Activated CD4-positive, alpha-beta T cell treated with anti-CD3 and anti-CD28 coated beads, Interleukin-2, amount 10 ng/mL, durations not matched to agents 24 days and 14 days (primary cell): ENCODE data around the gene GLYR1. TPM values are rescaled to one million over a fixed set of nuclear protein-coding genes. Genes with fewer than 3 reads are reported as not detected.
"Not testable (repeated sequence)": the region's sequence is repeated elsewhere in the genome, so short reads cannot be mapped to it uniquely, and the experiment has no call there.

Experiments used
- DNase-seq: peaks from one replicate; pipeline ENCODE4 v3.0.0; 2022
- H3K27ac Mint-ChIP-seq: one replicate; pipeline ENCODE4 v1.8.0; 2022; ENCODE audit warnings: mild to moderate bottlenecking, mixed read lengths
- H3K27me3 Mint-ChIP-seq: one replicate; pipeline ENCODE4 v1.8.0; 2022; ENCODE audit warnings: mixed read lengths
- H3K36me3 Mint-ChIP-seq: one replicate; pipeline ENCODE4 v1.8.0; 2022; ENCODE audit warnings: low read depth, mild to moderate bottlenecking, mixed read lengths
- H3K4me1 Mint-ChIP-seq: one replicate; pipeline ENCODE4 v1.8.0; 2021; ENCODE audit warnings: mixed read lengths
- H3K4me3 Mint-ChIP-seq: one replicate; pipeline ENCODE4 v1.8.0; 2022; ENCODE audit warnings: mild to moderate bottlenecking, moderate library complexity, mixed read lengths
- H3K9me3 Mint-ChIP-seq: one replicate; pipeline ENCODE4 v1.8.0; 2021; ENCODE audit warnings: mixed read lengths
- intact Hi-C: fragments of 100-400 bp; cut with micrococcal nuclease; formaldehyde crosslinking; loops from one replicate; pipeline ENCODE4 v1.15.1; 2023
- total RNA-seq: library from RNA; stranded (reverse); gene quantifications from 2 replicates; pipeline ENCODE4 v1.2.3, GENCODE V29; 2022

GLYR1 gene
- total RNA-seq, 1 donor from 2014 or later: 109 TPM

DNA sequence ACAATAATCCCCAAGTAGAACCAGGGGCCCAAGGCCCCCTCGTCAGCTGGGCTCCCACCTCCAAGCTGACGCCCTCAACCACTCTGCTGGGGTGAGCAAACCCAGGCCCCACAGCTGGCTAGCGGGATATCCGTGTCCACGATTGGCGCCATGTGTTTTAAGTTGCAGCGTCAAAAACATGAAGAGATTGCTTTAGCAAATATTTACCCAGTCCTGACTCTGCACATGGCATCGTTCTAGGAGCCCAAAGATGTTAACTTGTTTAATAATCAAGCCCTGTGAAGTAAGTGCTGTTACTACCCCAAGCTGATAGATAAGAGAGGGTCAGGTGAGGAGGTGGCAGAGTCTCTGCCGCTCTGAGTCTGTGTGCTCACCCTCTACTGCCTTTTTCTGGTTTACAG lies 58.6 kb downstream of the GLYR1 start:
- intact Hi-C loops: no loop called here
- Mint-ChIP-seq H3K9me3 (no peaks in the 10 kb centered on the region), H3K27me3 (peaks cover 1% of the 10 kb centered on the region)

GRCh38 chr16:4787627-4788482 lies 59.2 kb downstream of the GLYR1 start, which contains the start of gene SEPTIN12:
Gene SEPTIN12 (minus strand): TSS chr16:4788345. CDS start chr16:4787645, 700 bp downstream.
- Mint-ChIP-seq H3K36me3 (no peaks in the 10 kb centered on the region), H3K9me3 (no peaks in the 10 kb centered on the region), H3K27me3 (peaks cover 1% of the 10 kb centered on the region), H3K27ac (no peak within 1 kb of the TSS), H3K4me1 (peaks cover 4% of the 10 kb centered on the region), H3K4me3 (no peak within 1 kb of the TSS)
- no peak for DNase-seq
- intact Hi-C loops: no loop called here

More for the DNA sequence above, 58.6 kb downstream of the GLYR1 start:
- DNase-seq: no peak
- no peak overlapping the region for H3K4me3 Mint-ChIP-seq
- no peaks in the 10 kb centered on the region for H3K36me3 Mint-ChIP-seq
- no peak overlapping the region for H3K27ac Mint-ChIP-seq
- peaks cover 4% of the 10 kb centered on the region for H3K4me1 Mint-ChIP-seq

DNA sequence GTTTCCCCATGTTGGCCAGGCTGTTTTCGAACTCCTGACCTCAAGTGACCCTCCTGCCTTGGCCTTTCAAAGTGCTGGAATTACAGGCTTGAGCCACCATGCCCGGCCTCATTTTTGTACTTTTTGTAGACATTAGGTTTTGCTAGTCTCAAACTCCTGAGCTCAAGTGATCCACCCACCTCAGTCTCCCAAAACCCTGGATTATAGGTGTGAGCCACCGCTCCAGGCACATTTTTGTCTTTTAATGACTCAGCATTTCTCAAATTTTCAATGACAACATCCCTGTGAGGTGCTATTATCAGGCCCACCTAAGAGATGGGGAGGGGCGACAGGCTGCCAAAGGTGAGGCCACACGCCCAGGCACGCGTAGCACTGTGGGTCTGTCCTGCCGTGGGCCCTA lies 60.0 kb downstream of the GLYR1 start:
- DNase-seq: no peak
- Mint-ChIP-seq H3K36me3 (no peaks in the 10 kb centered on the region), H3K4me3 (no peak overlapping the region), H3K4me1 (peaks cover 4% of the 10 kb centered on the region), H3K27me3 (peaks cover 1% of the 10 kb centered on the region), H3K9me3 (no peaks in the 10 kb centered on the region), H3K27ac (no peak overlapping the region)
- intact Hi-C loops: no loop called here

DNA sequence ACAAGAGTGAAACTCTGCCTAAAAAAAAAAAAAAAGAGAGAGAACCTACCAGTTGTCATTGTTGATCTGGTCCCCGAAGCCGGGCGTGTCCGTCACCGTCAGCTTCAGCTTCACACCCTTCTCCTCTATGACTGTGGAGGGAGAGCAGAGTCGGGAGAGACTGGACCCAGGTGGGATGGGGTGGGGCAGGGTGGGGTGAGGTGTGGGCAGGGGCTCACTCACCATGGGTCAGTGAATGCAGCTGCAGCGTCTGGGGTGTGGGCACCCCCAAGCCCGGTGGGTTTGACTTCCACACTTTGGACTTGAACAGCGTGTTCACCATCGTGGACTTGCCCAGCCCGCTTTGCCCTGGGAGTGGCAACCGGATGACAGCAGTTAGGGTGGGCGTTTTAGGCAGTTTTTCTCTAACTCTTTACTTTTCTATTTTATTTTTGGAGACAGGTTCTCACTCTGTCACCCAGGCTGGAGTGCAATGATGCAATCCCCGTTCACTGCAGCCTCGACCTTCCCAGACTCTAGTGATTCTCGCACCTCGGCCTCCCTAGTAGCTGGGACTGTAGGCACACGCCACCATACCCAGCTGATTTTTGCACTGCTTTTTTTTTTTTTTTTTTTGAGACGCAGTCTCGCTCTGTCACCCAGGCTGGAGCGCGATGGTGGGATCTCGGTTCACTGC lies 61.2 kb downstream of the GLYR1 start:
- no peak for DNase-seq
- Mint-ChIP-seq H3K27me3 (no peaks in the 10 kb centered on the region), H3K27ac (no peak overlapping the region), H3K4me3 (no peak overlapping the region), H3K36me3 (no peaks in the 10 kb centered on the region), H3K4me1 (peaks cover under 1% of the 10 kb centered on the region), H3K9me3 (no peaks in the 10 kb centered on the region)
- intact Hi-C loops: no loop called here

DNA sequence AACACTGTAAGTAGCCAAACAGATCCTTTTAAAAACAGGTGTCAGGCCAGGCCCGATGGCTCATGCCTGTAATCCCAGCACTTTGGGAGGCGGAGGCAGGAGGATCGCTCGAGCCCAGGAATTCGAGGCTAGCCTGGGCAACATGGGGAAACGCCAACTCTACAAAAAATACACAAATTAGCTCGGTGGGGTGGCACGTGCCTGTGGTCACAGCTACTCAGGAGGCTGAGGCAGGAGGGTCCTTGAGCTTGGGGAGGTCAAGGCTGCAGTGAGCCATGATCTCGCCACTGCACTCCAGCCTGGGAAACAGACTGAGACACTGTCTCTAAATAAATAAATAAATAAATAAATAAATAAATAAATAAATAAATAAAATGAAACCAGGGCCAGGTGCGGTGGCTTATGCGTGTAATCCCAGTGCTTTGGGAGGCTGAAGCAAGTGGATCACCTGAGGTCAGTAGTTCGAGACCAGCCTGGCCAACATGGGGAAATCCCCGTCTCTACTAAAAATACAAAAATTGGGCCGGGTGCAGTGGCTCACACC lies 62.6 kb downstream of the GLYR1 start:
- intact Hi-C loops, H3K27me3 Mint-ChIP-seq, H3K9me3 Mint-ChIP-seq, H3K4me3 Mint-ChIP-seq, H3K36me3 Mint-ChIP-seq, H3K27ac Mint-ChIP-seq, DNase-seq, H3K4me1 Mint-ChIP-seq: not testable (repeated sequence)

DNA sequence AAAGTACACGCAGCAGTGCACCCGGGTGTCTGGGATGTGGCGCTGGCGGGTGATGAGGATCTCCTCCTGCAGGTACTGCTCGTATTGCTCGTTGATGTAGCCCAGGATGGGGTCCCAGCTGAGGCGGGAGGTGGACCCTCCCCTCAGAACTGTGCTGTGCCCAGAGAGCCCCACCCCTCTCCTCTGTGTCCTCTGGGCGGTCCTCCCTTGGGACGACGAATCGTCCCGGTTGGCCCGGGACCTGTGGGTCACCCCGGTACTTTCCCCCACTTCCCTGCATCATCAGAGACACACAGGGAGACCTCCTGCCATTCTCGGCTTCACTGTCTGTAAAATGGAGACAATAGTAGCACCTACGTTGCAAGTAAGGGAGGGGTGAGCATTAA lies 63.1 kb downstream of the GLYR1 start:
- intact Hi-C loops: no loop called here
- Mint-ChIP-seq H3K27me3 (no peaks in the 10 kb centered on the region), H3K36me3 (no peaks in the 10 kb centered on the region), H3K4me3 (no peak overlapping the region), H3K4me1 (no peaks in the 10 kb centered on the region), H3K9me3 (no peaks in the 10 kb centered on the region), H3K27ac (no peak overlapping the region)
- no peak for DNase-seq

DNA sequence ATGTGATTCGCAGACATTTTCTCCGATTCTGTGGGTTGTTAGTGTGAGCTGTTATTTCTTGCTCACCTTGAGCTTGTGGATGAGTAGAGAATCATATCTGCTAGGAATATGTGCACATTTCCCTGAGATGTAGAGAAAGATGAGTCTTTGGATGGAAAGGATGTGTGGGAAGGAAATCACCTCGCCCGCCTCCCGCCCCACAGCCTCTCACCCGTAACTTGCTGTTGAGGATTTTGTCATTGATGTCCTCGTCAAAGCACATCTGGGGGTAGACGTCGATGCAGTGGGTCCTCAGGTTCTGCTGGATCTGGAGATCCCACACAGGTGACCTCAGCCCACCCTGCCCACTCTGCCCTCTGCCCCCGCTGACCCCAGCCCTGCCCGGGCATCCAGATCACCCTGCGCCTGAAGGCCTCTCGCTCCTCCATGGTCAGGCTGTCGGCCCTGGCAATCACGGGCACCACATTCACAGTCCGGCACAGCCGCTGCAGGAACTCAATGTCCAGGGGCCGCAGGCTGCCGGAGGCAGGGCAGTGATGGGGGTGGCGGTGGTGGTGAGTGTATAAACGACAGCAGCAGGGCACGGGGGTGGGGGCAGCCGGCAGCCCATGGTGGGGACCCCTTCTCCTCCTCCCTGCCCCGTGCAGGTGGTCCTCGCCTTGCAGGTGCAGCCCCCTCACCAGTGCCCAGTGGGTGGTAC lies 63.7 kb downstream of the GLYR1 start:
- intact Hi-C loops: no loop called here
- Mint-ChIP-seq H3K4me3 (no peak overlapping the region), H3K36me3 (no peaks in the 10 kb centered on the region), H3K4me1 (no peaks in the 10 kb centered on the region), H3K27me3 (no peaks in the 10 kb centered on the region), H3K27ac (no peak overlapping the region), H3K9me3 (no peaks in the 10 kb centered on the region)
- no peak for DNase-seq

- no peak overlapping the region for H3K27ac Mint-ChIP-seq
- DNase-seq: no peak
- H3K36me3 Mint-ChIP-seq: no peaks in the 10 kb centered on the region
- no peaks in the 10 kb centered on the region for H3K27me3 Mint-ChIP-seq
- no peaks in the 10 kb centered on the region for H3K9me3 Mint-ChIP-seq
- no peak overlapping the region for H3K4me3 Mint-ChIP-seq
- H3K4me1 Mint-ChIP-seq: no peaks in the 10 kb centered on the region
- intact Hi-C loops: no loop called here
Observed at GRCh38 chr16:4780235-4780634, 66.9 kb downstream of the GLYR1 start.

DNA sequence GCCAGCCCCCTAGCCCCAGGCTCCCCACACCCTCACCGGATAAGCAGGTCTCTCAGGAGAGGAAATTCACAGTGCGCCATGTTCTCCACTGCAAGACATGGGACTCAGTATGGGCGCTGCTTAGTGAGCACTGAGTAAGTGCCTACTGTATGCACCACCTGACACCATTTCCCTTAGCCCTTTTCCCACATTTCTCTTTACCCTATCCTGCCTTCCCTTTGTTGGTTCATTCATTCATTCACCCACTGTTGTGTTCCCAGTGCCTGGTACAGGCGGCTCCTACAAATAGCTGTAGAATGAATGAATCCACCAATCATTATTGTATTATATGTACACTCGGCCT lies 69.1 kb downstream of the GLYR1 start:
- Mint-ChIP-seq H3K27me3 (no peaks in the 10 kb centered on the region), H3K36me3 (no peaks in the 10 kb centered on the region), H3K9me3 (no peaks in the 10 kb centered on the region), H3K4me3 (no peak overlapping the region), H3K27ac (no peak overlapping the region), H3K4me1 (no peaks in the 10 kb centered on the region)
- intact Hi-C loops: no loop called here
- no peak for DNase-seq

DNA sequence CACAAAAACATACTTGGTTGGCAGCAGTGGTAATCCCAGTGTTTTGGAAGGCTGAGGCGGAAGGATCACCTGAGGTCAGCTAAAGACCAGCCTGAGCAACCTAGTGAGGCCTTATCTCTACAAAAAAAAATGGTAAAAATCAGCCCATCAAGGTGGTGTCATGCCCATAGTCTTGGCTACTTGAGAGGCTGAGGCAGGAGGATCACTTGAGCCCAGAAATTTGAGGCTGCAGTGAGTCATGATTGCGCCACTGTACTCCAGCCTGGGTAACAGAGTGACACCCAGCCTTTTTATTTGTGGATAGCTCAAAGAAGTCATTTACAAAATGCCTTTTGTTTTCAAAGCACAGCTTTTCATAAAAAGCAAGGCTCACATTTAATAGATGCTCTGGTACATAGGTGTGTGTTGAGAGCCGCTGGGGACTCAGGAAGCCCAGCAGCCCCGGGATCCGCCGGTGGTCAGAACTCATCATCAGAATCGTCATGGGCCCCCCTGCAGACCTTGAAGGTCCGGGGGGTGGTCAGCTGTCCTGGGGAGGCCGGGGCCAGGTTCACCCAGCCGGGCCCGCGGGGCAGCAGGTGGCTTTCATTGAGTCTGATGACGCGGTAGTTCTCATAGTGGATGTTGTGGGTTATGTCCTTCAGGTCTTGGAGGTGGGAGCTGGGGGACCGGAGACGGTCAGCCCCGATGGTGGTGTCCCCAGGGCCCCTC lies 69.6 kb downstream of the GLYR1 start:
- intact Hi-C loops: no loop called here
- Mint-ChIP-seq H3K4me3 (no peak overlapping the region), H3K9me3 (no peaks in the 10 kb centered on the region), H3K27ac (no peak overlapping the region), H3K36me3 (no peaks in the 10 kb centered on the region), H3K4me1 (no peaks in the 10 kb centered on the region), H3K27me3 (no peaks in the 10 kb centered on the region)
- no peak for DNase-seq

- Mint-ChIP-seq H3K27me3 (no peaks in the 10 kb centered on the region), H3K9me3 (no peaks in the 10 kb centered on the region), H3K4me1 (no peaks in the 10 kb centered on the region), H3K36me3 (no peaks in the 10 kb centered on the region), H3K4me3 (no peak overlapping the region), H3K27ac (no peak overlapping the region)
- intact Hi-C loops: no loop called here
- no peak for DNase-seq
Observed at GRCh38 chr16:4776141-4776705, 70.9 kb downstream of the GLYR1 start.

GRCh38 chr16:4775005-4775404 lies 72.1 kb downstream of the GLYR1 start:
- Mint-ChIP-seq H3K36me3 (no peaks in the 10 kb centered on the region), H3K27me3 (no peaks in the 10 kb centered on the region), H3K9me3 (no peaks in the 10 kb centered on the region), H3K4me3 (no peak overlapping the region), H3K27ac (no peak overlapping the region), H3K4me1 (no peaks in the 10 kb centered on the region)
- intact Hi-C loops: no loop called here
- no peak for DNase-seq

GRCh38 chr16:4772351-4772750 lies 74.7 kb downstream of the GLYR1 start:
- H3K4me3 Mint-ChIP-seq: no peak overlapping the region
- H3K9me3 Mint-ChIP-seq: no peaks in the 10 kb centered on the region
- H3K36me3 Mint-ChIP-seq: peaks cover 1% of the 10 kb centered on the region
- H3K27ac Mint-ChIP-seq: no peak overlapping the region
- H3K4me1 Mint-ChIP-seq: peaks cover 11% of the 10 kb centered on the region
- intact Hi-C loops: no loop called here
- H3K27me3 Mint-ChIP-seq: no peaks in the 10 kb centered on the region
- no peak for DNase-seq
